GM12872 (cell line): ENCODE data around the gene DGCR6L.

Experiments used
- CTCF ChIP-seq: IDR thresholded peaks from 3 replicates; pipeline ENCODE4 v1.5.1; 2011; ENCODE audit warnings: low read depth, mild to moderate bottlenecking, low read length, moderate library complexity; ENCODE audit not compliant: insufficient read depth

Gene DGCR6L

GRCh38 chr22:20284471-20285086 is 35.3 kb downstream of the DGCR6L start:
- TF ChIP-seq CTCF, result no peak

- no peak for TF ChIP-seq CTCF
Observed at GRCh38 chr22:20283674-20284066, 36.2 kb downstream of the DGCR6L start.

- no peak for TF ChIP-seq CTCF
Observed at GRCh38 chr22:20282901-20283673, 36.8 kb downstream of the DGCR6L start.

GRCh38 chr22:20281891-20282290 is 38.0 kb downstream of the DGCR6L start:
- TF ChIP-seq CTCF, result no peak

GRCh38 chr22:20280866-20281265 is 39.0 kb downstream of the DGCR6L start:
- no peak for TF ChIP-seq CTCF

GRCh38 chr22:20279662-20280134 is 40.2 kb downstream of the DGCR6L start:
- no peak for TF ChIP-seq CTCF

GRCh38 chr22:20276468-20276867 is 43.4 kb downstream of the DGCR6L start:
- no peak for TF ChIP-seq CTCF
